ENCODE measurements around the gene SGK1. TPM values are rescaled to one million over a fixed set of nuclear protein-coding genes. Genes with fewer than 3 reads are reported as not detected.
"Not testable (repeated sequence)": the region's sequence is repeated elsewhere in the genome, so short reads cannot be mapped to it uniquely, and the experiment has no call there.

The SGK1 gene
- total and polyA plus RNA-seq, 8 donors = 26.6 to 236 (median 82.1) TPM

DNA sequence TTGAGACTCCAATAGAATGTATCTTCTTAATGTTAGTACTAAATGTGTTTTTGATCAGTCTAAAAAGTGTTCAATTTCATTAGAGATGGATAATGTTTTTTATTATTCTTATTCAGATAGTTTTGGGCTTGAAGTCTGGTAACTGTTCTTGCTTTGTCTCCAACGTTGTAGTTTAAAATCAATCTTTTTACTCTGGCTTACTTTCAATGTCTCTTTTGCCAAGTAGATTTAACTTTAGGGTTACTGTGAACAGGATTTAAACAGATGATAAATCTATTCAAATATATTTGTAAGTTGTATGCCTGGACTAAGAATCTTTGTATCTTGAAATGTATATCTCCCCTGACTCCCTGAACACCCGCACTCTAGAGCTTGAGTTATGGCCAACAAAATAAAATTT lies 51.1 kb downstream of the SGK1 start:
- Histone ChIP-seq H3K36me3 (no peaks in the 10 kb centered on the region), H3K9me3 (no peaks in the 10 kb centered on the region), H3K27ac (no peak overlapping the region), H3K4me3 (no peak overlapping the region), H3K4me1 (no peaks in the 10 kb centered on the region), H3K27me3 (no peaks in the 10 kb centered on the region)
- ATAC-seq (no peak), DNase-seq (no peak)
- TF ChIP-seq CTCF (IDR thresholded peaks at IDR 0.05) = no peak
- intact Hi-C loops (cut with DNase I) = no loop called here

GRCh38 chr6:134261766-134262165 lies 56.1 kb downstream of the SGK1 start:
- TF ChIP-seq CTCF (IDR thresholded peaks at IDR 0.05) = no peak
- intact Hi-C loops (cut with DNase I) = no loop called here
- ATAC-seq = no peak
- no peak overlapping the region for H3K4me3 ChIP-seq
- no peaks in the 10 kb centered on the region for H3K9me3 ChIP-seq
- no peaks in the 10 kb centered on the region for H3K36me3 ChIP-seq
- no peak overlapping the region for H3K27ac ChIP-seq
- H3K27me3 ChIP-seq = no peaks in the 10 kb centered on the region
- DNase-seq = no peak
- no peaks in the 10 kb centered on the region for H3K4me1 ChIP-seq

- no peaks in the 10 kb centered on the region for H3K4me1 ChIP-seq
- no peak overlapping the region for H3K27ac ChIP-seq
- DNase-seq (no peak), ATAC-seq (no peak)
- H3K36me3 ChIP-seq = no peaks in the 10 kb centered on the region
- H3K9me3 ChIP-seq = no peaks in the 10 kb centered on the region
- H3K27me3 ChIP-seq = no peaks in the 10 kb centered on the region
- no peak overlapping the region for H3K4me3 ChIP-seq
- TF ChIP-seq CTCF (IDR thresholded peaks at IDR 0.05) = no peak
- intact Hi-C loops (cut with DNase I) = no loop called here
These were observed 59.0 kb downstream of the SGK1 start for GRCh38 chr6:134258849-134259306.

- H3K4me1 ChIP-seq = no peaks in the 10 kb centered on the region
- DNase-seq (no peak), ATAC-seq (no peak)
- H3K27me3 ChIP-seq = no peaks in the 10 kb centered on the region
- H3K9me3 ChIP-seq = no peaks in the 10 kb centered on the region
- intact Hi-C loops (cut with DNase I) = no loop called here
- H3K4me3 ChIP-seq = no peak overlapping the region
- no peaks in the 10 kb centered on the region for H3K36me3 ChIP-seq
- no peak for TF ChIP-seq CTCF (IDR thresholded peaks at IDR 0.05)
- H3K27ac ChIP-seq = no peak overlapping the region
These were observed 60.4 kb downstream of the SGK1 start for GRCh38 chr6:134257516-134257915.

DNA sequence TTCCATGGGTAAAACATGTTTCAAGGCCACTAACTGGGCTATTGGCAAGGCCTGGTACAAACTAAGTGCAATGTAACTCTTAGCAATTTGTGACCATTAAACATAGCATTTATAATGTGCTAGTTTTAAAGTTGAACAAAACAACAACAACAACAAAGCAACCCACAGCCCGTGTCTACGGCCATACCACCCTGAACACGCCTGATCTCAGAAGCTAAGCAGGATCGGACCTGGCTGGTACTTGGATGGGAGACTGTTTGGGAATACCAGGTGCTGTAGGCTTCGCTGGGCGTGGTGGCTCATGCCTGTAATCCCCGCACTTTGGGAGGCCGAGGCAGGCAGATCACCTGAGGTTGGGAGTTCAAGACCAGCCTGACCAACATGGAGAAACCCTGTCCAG lies 61.0 kb downstream of the SGK1 start:
- intact Hi-C loops (cut with DNase I) = no loop called here
- no peak for TF ChIP-seq CTCF (IDR thresholded peaks at IDR 0.05)
- no peak for ATAC-seq
- Histone ChIP-seq H3K9me3 (no peaks in the 10 kb centered on the region), H3K4me3 (no peak overlapping the region), H3K4me1 (no peaks in the 10 kb centered on the region), H3K36me3 (no peaks in the 10 kb centered on the region), H3K27me3 (no peaks in the 10 kb centered on the region), H3K27ac (no peak overlapping the region)
- DNase-seq = no peak

- H3K4me1 ChIP-seq; H3K4me3 ChIP-seq; H3K9me3 ChIP-seq; intact Hi-C loops (cut with DNase I); DNase-seq; H3K27ac ChIP-seq; H3K27me3 ChIP-seq; H3K36me3 ChIP-seq; ATAC-seq: not testable (repeated sequence)
These were observed 62.6 kb downstream of the SGK1 start for GRCh38 chr6:134255280-134255679.

Measured in left lung (tissue), 10 donors.